Jurkat, Clone E6-1 (cell line): ENCODE results near the gene RABAC1.

ENCODE experiments used
- DNase-seq: peaks from one replicate; pipeline ENCODE4 v3.0.0-alpha.2; 2011; ENCODE audit warnings: low read depth, low spot score
- H3K4me3 ChIP-seq: 2 replicates; pipeline ENCODE4 v1.5.1; 2011; ENCODE audit warnings: mild to moderate bottlenecking, low read length, control low read depth, moderate library complexity

RABAC1 gene

GRCh38 chr19:41933693-41934426 lies 25.3 kb downstream of the RABAC1 start:
- H3K4me3 ChIP-seq = no peak overlapping the region
- no peak for DNase-seq

- DNase-seq = no peak
- no peak overlapping the region for H3K4me3 ChIP-seq
Measured at GRCh38 chr19:41932720-41933332, 26.3 kb downstream of the RABAC1 start.

- no peak for DNase-seq
- H3K4me3 ChIP-seq = no peak overlapping the region
Measured at GRCh38 chr19:41932259-41932719, 26.8 kb downstream of the RABAC1 start.

- H3K4me3 ChIP-seq = no peak overlapping the region
- peak; percentile 40 for DNase-seq
Measured at GRCh38 chr19:41930926-41931592, 28.1 kb downstream of the RABAC1 start.

- DNase-seq = peak; percentile 40
- H3K4me3 ChIP-seq = no peak overlapping the region
Measured at GRCh38 chr19:41930322-41930722, 28.8 kb downstream of the RABAC1 start.

- DNase-seq = no peak
- H3K4me3 ChIP-seq = no peak overlapping the region; the same call in 1 of the 2 replicates
Measured at GRCh38 chr19:41929536-41930071, 29.5 kb downstream of the RABAC1 start.

GRCh38 chr19:41928754-41929535 lies 30.2 kb downstream of the RABAC1 start:
- DNase-seq = peak; percentile 59
- H3K4me3 ChIP-seq = peak overlapping the region; percentile 73

- DNase-seq = no peak
- H3K4me3 ChIP-seq = peak within 1 kb of the TSS; percentile 73
Measured at GRCh38 chr19:41928221-41928683, 30.9 kb downstream of the RABAC1 start, which contains the start of gene ERFL. Gene ERFL, minus strand, starts transcription at chr19:41928449. Its CDS starts 15,530 bp downstream, at chr19:41912919.

GRCh38 chr19:41927497-41928192 lies 31.5 kb downstream of the RABAC1 start:
- no peak for DNase-seq
- H3K4me3 ChIP-seq = peak overlapping the region; percentile 73

GRCh38 chr19:41926763-41927496 lies 32.2 kb downstream of the RABAC1 start:
- no peak overlapping the region for H3K4me3 ChIP-seq
- DNase-seq = no peak

GRCh38 chr19:41926028-41926762 lies 32.9 kb downstream of the RABAC1 start:
- no peak for DNase-seq

GRCh38 chr19:41925208-41926003 lies 33.7 kb downstream of the RABAC1 start:
- DNase-seq = no peak
- H3K4me3 ChIP-seq = no peak overlapping the region

More at GRCh38 chr19:41926028-41926762, 32.9 kb downstream of the RABAC1 start:
- no peak overlapping the region for H3K4me3 ChIP-seq

- DNase-seq = no peak
- no peak overlapping the region for H3K4me3 ChIP-seq
Measured at GRCh38 chr19:41924151-41925145, 34.7 kb downstream of the RABAC1 start.

GRCh38 chr19:41923045-41923788 lies 35.9 kb downstream of the RABAC1 start:
- H3K4me3 ChIP-seq = no peak overlapping the region
- DNase-seq = no peak
